ENCODE results near the gene MVB12B.

Gene MVB12B

DNA sequence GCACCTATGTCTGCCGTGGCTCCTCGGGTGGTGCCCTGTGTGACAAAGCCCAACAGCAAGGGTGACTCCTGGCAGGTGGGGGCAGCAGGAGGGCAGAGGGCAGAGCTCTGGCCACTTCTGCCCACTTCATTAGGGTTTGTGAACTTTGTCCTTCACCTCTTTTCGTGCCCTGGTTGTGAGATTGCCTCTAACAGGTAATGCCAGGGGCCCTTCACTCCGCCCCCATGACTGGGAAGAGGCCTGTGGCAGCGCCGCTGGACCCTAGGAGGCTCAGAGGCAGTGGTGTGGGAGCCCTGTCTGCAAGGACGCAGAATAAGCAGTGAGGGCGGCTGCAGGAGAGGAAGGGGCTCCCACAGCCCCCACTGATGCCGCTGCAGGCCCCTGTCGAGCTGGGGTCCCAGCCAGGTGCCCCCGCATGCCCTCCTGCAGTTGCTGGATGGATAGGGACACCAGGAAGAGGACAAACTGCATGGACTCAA, 178.4 kb downstream of the MVB12B start:
- DNase-seq (ENCODE audit: low read depth in 3 of 3), result no peak

DNA sequence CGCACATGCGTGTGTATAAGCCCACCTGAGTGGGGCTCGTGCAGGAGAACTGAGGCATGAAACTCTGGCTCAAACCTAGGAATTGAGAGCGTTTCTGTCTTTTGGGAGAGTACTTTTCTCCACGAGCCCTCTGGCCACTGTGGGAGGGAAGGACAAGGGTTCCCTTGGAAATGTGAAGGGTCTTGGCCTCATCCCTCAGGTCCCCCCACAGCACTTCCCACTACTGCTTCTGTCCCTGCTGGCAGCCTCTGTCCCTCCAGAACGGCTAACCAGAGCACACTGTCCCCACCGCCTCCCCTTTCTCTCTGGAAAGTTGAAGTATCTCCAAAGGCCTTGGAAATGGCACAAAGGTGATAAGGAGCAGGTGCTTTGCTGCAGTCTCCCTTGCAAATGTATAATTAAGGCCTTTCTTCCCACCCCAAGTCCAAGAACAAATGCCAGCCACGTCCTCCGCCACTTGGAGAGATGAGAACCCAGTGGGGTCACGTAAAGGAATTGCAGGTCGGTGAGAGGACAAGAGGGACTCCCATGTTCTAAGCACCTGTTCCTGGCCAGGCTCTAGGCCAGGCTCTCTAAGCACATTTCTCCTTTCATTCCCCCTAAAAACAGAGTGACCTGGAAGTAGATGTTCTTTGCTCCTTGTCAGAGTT, 179.2 kb downstream of the MVB12B start:
- no peak for DNase-seq (ENCODE audit: low read depth in 3 of 3)

DNA sequence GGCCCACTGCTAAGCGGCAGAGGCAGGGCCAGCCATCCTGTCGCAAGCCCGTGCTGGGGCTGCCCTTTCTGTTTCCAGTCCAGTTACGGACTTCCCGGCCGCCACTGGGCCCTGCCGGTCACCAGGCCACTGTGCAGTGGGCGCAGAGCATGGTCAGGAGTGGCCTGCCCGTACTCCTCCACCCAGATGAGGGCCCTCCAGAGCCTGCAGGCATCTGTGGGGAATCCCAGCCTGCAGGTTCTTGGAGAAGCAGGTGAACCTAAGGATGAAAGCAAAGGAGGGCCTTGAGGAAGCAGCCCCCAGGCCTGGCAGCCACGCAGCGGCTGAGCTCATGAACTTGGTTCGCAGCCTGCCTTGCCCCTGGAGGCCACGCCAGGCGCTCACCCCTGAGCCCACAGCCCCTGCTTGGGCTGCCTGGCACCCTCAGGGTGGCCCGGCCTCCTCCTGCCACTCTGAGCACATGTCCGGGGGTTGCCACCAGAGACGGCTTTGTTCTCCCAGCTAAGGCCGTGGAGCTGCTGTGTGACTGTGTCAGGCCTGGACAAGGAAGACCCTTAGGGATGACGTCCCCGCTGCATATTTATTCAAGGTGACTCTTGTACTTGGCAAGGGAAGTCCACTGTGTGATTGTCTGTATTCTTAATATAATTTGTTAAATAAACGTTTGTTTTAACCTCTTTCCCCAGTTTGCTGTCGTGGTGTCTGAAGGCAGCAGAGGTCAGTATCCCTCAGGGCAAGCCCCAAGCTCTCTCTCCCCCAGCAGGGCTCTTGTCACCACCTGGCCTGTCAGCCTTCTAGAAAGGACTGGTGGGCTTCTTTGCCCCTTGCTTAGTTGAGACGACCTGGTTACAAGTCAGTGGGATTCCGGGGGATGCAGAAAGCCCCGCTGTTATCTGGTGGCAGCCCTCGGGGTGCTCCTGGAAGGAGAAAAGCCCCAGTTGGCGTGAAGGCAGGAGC, 180.0 kb downstream of the MVB12B start:
- DNase-seq (ENCODE audit: low read depth in 3 of 3), result no peak

DNA sequence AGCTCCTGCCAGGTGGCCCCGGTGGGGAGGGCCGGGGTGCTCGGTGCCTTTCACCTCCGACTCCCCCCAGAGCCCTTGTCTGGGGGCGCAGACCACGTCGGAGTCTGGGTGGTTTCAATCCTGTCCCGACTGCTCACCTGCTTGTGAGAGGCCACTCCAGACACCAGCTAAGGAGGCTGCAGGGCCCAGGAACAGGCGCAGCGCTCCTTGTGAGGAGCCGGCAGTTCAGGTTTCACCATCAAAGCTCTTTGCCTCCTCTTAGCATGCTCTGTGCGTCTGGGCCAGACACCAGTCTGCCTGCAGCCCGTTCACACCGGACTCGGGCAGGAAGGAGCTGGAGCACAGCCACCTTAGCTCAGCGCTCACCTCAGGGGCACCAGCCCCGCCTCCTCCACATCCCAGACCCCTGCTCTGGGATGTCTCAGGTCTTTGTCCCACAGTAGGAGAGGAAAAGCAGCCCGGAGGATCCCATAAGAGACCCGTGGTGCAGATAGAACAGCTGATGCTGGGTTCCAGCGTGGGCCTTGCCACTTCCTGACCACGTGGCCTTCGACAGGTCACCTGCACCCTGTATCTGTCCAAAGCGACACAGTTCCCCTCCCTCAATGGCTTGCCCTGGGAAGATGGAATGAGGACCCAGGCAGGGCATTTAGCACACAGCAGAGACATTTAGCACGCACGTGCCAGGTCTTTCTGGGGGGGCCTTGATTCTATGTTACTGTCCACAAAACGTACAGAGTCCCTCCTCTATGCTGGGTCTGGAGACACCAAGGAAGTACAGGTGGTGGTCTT, 180.9 kb downstream of the MVB12B start:
- DNase-seq (ENCODE audit: low read depth in 3 of 3), result no peak

DNA sequence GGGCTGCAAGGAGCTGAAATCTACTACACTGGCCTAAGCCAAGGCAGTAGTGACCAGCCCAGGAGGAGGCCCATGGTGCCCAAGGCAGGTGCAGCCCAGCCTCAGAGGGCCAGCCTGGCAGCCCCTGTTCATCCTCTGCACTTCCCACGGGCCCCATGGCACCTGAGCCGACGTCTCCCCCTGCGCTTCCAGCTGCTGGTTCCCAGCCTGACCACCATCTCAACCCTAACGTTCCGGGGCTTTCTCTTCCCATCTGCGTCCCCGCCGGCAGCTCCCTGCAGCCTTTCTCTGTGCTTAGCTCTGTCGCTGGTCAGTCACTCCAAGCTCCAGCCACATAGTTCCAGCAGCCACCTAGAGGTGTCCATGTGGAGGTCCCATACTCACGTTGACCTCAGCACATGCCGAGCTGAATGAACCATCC, 181.6 kb downstream of the MVB12B start:
- no peak for DNase-seq (ENCODE audit: low read depth in 3 of 3)

DNA sequence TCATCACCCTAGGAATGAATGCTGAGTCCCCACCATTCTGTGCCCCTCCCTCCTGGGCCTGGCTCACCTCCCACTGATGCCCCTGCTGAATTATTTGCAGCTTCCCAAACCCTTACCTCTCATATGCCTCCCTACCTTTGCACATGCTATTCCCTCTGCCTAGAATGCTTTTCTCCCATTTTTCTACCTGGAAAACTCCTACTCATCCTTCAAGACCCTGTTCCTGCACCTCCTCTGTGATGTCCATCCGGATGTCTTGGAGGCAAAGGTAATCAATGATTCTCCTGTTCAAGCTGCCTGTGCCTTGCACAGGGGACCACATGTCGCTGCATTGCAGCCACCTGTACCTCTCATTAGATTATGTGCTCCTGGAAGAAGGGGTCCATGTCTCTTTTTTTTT, 182.3 kb downstream of the MVB12B start:
- no peak for DNase-seq (ENCODE audit: low read depth in 3 of 3)

DNA sequence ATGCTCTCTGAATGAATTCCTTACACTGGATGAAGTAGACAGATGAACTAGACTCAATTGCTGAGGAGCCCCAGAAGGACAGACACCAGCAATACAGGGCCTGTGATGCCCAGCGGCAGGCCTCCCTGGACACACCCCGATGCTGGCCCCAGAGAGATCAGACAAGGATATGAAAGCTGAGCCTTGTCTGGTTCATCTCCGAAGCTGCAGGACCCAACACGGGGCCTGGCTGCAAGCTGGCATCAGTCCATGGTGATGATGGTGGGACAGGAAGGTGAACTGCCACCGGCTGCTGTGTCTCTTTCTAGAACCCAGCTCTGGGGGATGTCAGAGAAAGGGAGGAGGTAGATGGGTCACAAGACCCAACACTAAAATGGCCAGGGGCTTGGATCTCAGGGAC, 183.1 kb downstream of the MVB12B start:
- no peak for DNase-seq (ENCODE audit: low read depth in 3 of 3)

DNA sequence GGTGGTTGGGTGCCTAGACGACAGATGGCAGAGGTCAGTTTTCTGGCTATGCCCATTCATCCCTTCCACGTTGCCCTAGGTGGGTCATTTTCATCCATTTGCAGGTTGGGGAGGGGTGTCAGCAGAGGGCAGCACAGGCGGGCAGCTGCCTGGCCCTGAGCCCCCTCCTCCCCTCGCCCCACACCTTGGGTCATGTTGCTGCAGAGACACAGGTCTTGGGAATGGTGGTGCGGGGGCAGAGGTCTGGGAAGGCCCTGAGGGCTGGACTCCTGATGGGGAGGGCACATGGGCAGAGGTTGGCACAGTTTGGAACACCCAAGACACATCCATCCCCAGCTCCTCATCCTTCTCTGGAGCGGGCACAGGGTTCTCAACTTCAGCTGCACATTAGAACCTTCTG, 183.9 kb downstream of the MVB12B start:
- no peak for DNase-seq (ENCODE audit: low read depth in 3 of 3)

DNA sequence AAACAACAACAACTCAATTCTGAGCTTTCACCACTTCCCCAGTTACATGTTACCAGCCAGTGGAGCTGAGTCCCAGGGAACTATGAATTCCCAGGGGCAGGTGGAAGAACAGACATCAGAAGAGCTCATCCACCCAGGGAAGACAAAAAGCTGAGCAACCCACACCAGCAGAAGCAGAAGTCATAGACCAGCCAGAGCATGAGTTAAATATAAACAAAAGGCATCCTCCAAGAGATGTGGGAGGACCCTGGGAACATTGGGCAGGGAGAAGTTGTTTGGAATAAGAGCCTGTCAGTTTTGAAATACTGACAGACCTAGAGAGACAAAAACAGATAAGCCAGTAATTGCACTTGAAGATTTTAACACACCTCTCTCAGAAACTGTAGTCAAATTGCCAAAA, 184.8 kb downstream of the MVB12B start:
- DNase-seq (ENCODE audit: low read depth in 3 of 3), result no peak

DNA sequence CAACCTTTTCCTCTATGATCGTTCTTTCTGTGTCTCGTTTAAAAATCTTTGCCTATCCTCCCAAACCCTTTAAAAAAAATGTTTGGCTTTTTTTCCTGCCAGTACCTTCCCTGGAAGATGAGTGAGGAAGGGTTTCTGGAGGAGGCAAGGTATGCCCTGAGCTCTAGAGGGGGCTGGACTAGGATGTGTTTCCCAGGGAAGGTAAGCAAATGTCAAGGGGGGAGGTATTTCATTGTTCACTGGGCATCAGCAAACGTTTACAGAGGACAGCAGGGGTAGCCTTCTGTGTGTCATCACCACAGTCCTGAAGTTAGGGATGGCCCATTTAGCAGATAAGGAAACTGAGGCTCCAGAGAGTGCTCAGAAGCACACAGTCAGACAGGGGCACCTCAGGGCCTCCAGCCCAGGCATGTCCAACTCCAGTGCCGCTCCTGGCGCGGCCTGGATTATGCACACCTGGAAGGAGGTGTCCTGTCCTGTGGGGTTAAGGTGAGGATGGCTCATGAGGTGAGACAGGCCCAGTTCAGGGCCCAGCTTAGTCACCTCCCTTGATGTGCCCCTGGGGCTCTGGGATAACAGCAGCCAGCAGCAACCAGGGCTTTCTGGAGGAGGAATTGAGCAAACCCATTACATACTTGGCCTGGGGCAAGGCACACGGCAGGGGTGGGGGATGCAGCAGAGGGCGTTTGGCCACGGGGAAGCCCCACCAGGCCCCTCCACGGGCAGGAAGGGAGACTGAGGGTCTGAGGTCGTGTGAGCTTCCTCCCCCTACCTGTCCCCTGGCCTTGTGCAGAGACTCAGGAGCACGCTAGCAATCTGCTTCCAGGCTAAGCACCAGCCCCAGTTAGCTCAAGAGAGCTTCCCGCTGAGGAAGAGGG, 186.8 kb downstream of the MVB12B start:
- no peak for DNase-seq (ENCODE audit: low read depth in 3 of 3)

DNA sequence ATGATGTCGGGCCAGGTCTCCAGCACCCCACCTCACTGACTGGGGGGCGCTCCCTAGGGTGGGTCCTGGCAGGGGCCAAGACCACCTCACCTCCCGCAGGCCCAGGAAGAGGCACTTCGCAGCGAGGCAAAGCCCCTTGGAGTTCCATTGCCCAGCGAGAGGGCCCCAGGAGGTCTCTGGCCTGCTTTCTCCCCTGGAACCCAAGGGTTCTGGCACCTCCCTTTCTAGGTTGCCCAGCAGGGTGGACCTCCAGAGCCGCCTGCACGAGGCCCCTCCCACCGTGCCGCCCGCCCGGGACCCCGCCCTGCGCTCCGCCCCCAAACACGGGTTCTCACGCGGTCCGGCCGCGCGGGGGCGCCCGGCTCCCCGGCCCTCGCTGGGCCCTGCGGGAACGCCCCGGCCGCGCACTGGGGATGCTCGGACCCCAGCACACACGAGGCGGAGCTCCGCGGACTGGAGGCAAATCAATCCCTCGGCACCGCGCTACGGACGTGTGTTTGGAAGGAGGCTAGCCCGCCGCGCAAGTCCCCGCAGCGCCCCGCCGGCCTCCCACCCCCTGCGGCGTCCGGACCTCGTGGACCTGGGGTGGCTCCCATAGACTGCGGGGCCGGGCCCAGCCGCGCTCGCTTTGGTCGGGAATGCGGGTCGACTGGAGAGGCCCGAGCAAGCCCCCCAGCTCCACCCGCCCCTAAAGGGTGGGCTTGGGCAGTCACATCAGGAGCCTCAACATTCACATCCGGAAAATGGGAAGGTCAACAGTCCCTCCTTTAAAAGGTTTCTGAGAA, 187.6 kb downstream of the MVB12B start:
- DNase-seq (ENCODE audit: low read depth in 3 of 3), result peak in 2 of 3 experiments; percentile 19 to 34

DNA sequence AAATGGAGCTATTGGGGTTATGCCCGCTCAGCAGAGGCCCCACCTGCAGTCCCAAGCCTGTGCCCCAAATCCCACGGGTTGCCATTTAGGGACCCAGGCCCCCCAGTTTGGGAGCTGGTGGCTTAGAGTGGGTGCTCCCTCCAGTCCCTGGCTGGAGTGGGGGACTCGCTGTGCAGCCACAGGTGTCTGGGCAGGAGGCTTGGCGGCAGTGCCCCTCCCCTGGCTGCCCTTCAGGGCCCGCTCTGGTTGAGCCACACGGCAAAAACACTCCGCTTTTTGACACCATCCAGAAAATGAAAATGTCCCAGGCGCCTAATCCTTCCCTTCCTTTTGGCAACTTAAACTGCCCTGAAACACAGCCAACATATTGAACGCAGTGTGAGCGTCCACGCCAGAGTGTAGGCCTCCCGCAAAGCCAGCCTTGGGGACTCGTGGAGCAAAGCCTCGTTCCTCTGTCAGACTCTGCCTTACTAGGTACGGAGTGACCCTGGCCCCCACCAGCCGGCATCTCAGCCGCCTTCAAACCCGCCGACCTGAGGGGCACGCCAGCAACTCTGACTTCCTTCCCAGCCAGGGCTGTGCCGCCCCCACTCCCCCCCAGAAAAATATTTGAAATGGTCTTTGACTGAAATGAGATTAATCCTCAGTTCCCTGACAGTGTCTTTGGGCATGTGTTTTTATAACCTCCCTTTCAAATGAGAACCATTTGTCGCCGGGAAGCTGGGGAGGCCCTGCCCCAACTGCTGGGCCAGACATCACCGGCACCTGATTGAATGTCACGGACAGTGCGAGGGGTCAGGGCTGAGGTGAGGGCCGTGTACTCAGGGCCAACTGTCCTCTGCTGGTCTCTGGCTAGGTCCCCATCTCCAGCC, 188.6 kb downstream of the MVB12B start:
- no peak for DNase-seq (ENCODE audit: low read depth in 3 of 3)

DNA sequence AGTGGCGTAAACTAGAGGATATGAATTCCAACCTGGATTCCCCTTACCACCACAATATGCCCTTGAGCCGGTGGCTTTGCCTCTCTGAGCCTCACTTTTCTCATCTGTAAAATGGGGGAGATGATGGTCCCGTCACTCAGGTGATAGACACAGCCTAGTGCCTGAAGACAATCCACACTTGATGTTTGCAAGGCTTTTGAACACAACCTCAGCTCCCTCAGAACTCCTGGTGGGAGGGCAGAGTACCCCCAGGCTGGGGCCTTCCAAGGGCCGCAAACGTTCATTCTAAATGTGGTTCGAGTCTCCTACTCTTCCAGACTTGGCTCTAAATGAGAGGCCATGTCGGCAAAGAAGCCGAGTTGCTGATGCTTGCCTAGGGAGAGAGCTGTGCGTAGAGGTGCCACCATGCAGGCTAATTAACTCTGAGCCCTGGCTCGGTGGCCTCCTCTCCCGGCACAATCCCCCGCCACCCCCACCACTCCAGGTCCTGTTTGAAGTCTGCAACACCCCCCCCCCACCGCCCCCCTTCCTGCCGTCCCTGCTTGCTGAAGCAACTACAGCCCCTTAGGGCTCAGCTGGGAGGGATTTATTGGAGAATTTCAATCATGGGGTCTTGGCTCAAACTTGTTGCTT, 189.4 kb downstream of the MVB12B start:
- no peak for DNase-seq (ENCODE audit: low read depth in 3 of 3)

DNA sequence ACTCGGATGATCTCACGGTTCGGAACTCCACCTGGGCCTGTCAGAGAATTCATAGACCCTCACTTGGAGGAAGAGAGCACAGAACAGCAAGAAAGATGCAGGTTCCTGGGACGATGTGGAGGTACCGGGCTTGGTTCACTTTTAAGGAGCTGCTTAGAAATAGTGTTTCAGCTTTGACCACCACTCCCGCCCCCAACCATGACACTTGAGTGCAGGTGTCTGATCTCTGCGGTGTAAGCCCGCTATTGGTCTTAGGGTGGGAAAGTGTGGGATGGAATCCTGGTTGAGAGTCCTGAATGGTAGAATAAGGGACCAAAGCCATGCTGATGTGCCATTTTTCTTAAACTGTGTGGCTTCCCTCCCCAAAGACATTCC, 189.9 kb downstream of the MVB12B start:
- no peak for DNase-seq (ENCODE audit: low read depth in 3 of 3)

DNA sequence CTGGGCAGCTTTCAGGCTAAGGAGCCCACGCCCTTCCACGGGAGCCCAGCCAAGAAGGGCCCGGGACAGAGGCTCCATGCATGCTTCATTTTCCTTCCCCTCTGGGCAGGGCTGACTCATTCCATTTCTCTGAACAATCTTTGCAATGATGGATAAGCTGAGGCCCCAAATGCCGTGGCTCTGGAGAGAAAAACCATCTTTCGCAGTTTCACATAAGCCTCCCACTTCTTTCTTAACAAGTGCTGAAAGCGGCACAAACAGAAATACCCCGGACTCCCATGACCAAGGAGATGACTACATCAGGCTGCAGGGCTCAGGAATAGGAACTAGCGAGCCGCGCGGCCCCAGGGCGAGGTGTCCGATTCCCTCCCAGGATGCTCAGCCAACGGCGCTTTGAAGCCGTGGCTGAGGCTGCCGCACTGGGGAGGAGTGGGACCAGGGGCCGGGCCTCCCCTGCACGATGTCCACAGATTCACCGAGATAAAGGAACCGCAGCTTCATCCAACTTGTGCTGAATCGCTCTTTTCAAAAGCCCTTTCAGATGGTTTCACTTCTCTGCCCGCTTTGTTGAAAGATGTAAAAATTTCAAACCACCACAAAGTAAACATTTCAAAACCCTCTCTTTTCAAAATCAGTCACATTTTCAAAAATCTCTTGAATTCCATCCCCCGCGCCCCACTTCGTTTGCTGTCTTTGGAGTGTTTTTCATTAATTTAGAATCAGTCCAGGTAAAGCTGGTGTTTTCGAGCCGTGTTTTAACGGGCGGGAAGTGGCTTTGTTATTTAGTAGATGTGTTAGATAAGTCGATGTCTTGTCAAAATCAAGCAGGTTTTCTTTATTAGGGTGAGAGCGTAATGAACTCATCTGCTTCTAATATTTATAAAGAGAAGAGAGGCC, 190.6 kb downstream of the MVB12B start:
- DNase-seq (ENCODE audit: low read depth in 3 of 3), result no peak

DNA sequence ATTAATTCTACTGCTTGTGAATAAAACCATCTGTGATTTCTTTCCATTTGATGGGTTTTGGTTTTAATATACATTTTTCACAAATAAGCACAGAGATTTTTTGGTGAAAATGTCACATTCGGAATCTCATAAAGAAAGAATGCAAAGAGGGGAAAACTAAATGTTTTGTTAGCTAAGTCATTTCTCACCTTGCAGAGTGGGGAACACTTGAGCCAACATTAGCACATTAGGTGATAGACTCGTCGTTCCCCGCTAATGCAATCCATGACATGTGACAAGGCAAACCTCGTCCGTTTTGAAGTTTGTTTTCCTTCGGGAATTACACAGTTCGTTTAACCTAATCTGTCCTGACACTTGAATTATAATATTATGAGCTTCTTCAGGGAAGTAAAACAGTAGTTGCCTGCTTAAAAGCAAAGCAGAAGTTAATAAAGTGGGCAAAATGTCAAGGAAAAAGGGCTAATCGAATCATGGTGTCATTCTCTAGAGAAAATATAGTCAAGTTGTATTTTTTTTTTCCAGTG, 191.3 kb downstream of the MVB12B start:
- DNase-seq (ENCODE audit: low read depth in 3 of 3), result no peak

DNA sequence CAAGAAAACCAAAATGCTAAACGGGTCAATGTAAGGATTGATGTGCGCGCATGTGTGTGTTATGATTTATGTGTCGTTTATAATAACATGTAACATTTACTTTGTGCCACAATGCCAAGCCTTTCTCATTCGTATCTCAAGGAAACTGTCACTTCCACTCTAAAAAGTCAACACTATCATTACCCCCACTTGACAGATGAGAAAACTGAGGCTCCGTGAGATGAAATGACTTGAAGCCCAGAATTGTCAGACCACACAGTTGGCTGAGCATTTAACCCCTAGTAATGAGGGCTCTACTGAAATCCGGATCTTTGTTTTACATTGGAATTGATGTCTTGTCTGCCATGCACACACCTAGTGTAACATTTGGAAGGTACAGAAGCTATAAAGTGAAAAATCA, 192.1 kb downstream of the MVB12B start:
- DNase-seq (ENCODE audit: low read depth in 3 of 3), result no peak
